ENCODE results near the gene USP34.

USP34 gene

GRCh38 chr2:61378281-61378680 lies 92.6 kb downstream of the USP34 start:
- Histone ChIP-seq H3K9me3 (ENCODE audit: control insufficient read depth in 2 of 2, low read length in 2 of 2) (no peaks in the 10 kb centered on the region), H3K4me1 (ENCODE audit: control insufficient read depth in 2 of 2, insufficient read depth in 2 of 2, low read length in 2 of 2) (no peaks in the 10 kb centered on the region), H3K27ac (ENCODE audit: low read depth in 2 of 2, low read length in 2 of 2) (no peak overlapping the region), H3K4me3 (ENCODE audit: low read length in 2 of 2) (no peak overlapping the region), H3K9ac (ENCODE audit: low read depth in 1 of 2, low read length in 2 of 2) (no peak overlapping the region), H3K36me3 (ENCODE audit: control insufficient read depth in 2 of 2, insufficient read depth in 2 of 2, low read length in 2 of 2) (peaks cover 33 to 38% of the 10 kb centered on the region in 2 donors), H3K27me3 (ENCODE audit: control insufficient read depth in 2 of 2, insufficient read depth in 2 of 2, low read length in 2 of 2) (no peaks in the 10 kb centered on the region)

GRCh38 chr2:61377046-61377445 lies 93.8 kb downstream of the USP34 start:
- no peaks in the 10 kb centered on the region for H3K27me3 ChIP-seq (ENCODE audit: control insufficient read depth in 2 of 2, insufficient read depth in 2 of 2, low read length in 2 of 2)
- peaks cover 31 to 38% of the 10 kb centered on the region in 2 donors for H3K36me3 ChIP-seq (ENCODE audit: control insufficient read depth in 2 of 2, insufficient read depth in 2 of 2, low read length in 2 of 2)

GRCh38 chr2:61376211-61376610 lies 94.7 kb downstream of the USP34 start:
- Histone ChIP-seq H3K9ac (ENCODE audit: low read depth in 1 of 2, low read length in 2 of 2) (no peak overlapping the region), H3K4me1 (ENCODE audit: control insufficient read depth in 2 of 2, insufficient read depth in 2 of 2, low read length in 2 of 2) (no peaks in the 10 kb centered on the region), H3K36me3 (ENCODE audit: control insufficient read depth in 2 of 2, insufficient read depth in 2 of 2, low read length in 2 of 2) (peaks cover 31 to 35% of the 10 kb centered on the region in 2 donors), H3K27me3 (ENCODE audit: control insufficient read depth in 2 of 2, insufficient read depth in 2 of 2, low read length in 2 of 2) (no peaks in the 10 kb centered on the region), H3K4me3 (ENCODE audit: low read length in 2 of 2) (no peak overlapping the region), H3K27ac (ENCODE audit: low read depth in 2 of 2, low read length in 2 of 2) (no peak overlapping the region), H3K9me3 (ENCODE audit: control insufficient read depth in 2 of 2, low read length in 2 of 2) (no peaks in the 10 kb centered on the region)

More at GRCh38 chr2:61377046-61377445, 93.8 kb downstream of the USP34 start:
- H3K27ac ChIP-seq (ENCODE audit: low read depth in 2 of 2, low read length in 2 of 2) = no peak overlapping the region
- no peaks in the 10 kb centered on the region for H3K4me1 ChIP-seq (ENCODE audit: control insufficient read depth in 2 of 2, insufficient read depth in 2 of 2, low read length in 2 of 2)
- no peak overlapping the region for H3K9ac ChIP-seq (ENCODE audit: low read depth in 1 of 2, low read length in 2 of 2)
- no peak overlapping the region for H3K4me3 ChIP-seq (ENCODE audit: low read length in 2 of 2)
- no peaks in the 10 kb centered on the region for H3K9me3 ChIP-seq (ENCODE audit: control insufficient read depth in 2 of 2, low read length in 2 of 2)

GRCh38 chr2:61371027-61371426 lies 99.9 kb downstream of the USP34 start:
- Histone ChIP-seq H3K4me1 (ENCODE audit: control insufficient read depth in 2 of 2, insufficient read depth in 2 of 2, low read length in 2 of 2) (no peaks in the 10 kb centered on the region), H3K9me3 (ENCODE audit: control insufficient read depth in 2 of 2, low read length in 2 of 2) (no peaks in the 10 kb centered on the region), H3K4me3 (ENCODE audit: low read length in 2 of 2) (no peak overlapping the region), H3K27me3 (ENCODE audit: control insufficient read depth in 2 of 2, insufficient read depth in 2 of 2, low read length in 2 of 2) (no peaks in the 10 kb centered on the region), H3K9ac (ENCODE audit: low read depth in 1 of 2, low read length in 2 of 2) (no peak overlapping the region), H3K27ac (ENCODE audit: low read depth in 2 of 2, low read length in 2 of 2) (no peak overlapping the region), H3K36me3 (ENCODE audit: control insufficient read depth in 2 of 2, insufficient read depth in 2 of 2, low read length in 2 of 2) (peaks cover 26 to 34% of the 10 kb centered on the region in 2 donors)

GRCh38 chr2:61368687-61369665 lies 101.9 kb downstream of the USP34 start:
- H3K27me3 ChIP-seq (ENCODE audit: control insufficient read depth in 2 of 2, insufficient read depth in 2 of 2, low read length in 2 of 2) = no peaks in the 10 kb centered on the region
- H3K27ac ChIP-seq (ENCODE audit: low read depth in 2 of 2, low read length in 2 of 2) = no peak overlapping the region
- no peak overlapping the region for H3K4me3 ChIP-seq (ENCODE audit: low read length in 2 of 2)
- H3K9me3 ChIP-seq (ENCODE audit: control insufficient read depth in 2 of 2, low read length in 2 of 2) = no peaks in the 10 kb centered on the region
- H3K9ac ChIP-seq (ENCODE audit: low read depth in 1 of 2, low read length in 2 of 2) = no peak overlapping the region
- H3K36me3 ChIP-seq (ENCODE audit: control insufficient read depth in 2 of 2, insufficient read depth in 2 of 2, low read length in 2 of 2) = peaks cover 23 to 27% of the 10 kb centered on the region in 2 donors
- no peaks in the 10 kb centered on the region for H3K4me1 ChIP-seq (ENCODE audit: control insufficient read depth in 2 of 2, insufficient read depth in 2 of 2, low read length in 2 of 2)

- Histone ChIP-seq H3K36me3 (ENCODE audit: control insufficient read depth in 2 of 2, insufficient read depth in 2 of 2, low read length in 2 of 2) (peaks cover 19 to 31% of the 10 kb centered on the region in 2 donors), H3K9me3 (ENCODE audit: control insufficient read depth in 2 of 2, low read length in 2 of 2) (no peaks in the 10 kb centered on the region), H3K4me3 (ENCODE audit: low read length in 2 of 2) (no peak overlapping the region), H3K9ac (ENCODE audit: low read depth in 1 of 2, low read length in 2 of 2) (no peak overlapping the region), H3K27ac (ENCODE audit: low read depth in 2 of 2, low read length in 2 of 2) (no peak overlapping the region), H3K4me1 (ENCODE audit: control insufficient read depth in 2 of 2, insufficient read depth in 2 of 2, low read length in 2 of 2) (no peaks in the 10 kb centered on the region), H3K27me3 (ENCODE audit: control insufficient read depth in 2 of 2, insufficient read depth in 2 of 2, low read length in 2 of 2) (no peaks in the 10 kb centered on the region)
Observed at GRCh38 chr2:61367177-61367576, 103.7 kb downstream of the USP34 start.

- Histone ChIP-seq H3K4me1 (ENCODE audit: control insufficient read depth in 2 of 2, insufficient read depth in 2 of 2, low read length in 2 of 2) (no peaks in the 10 kb centered on the region), H3K36me3 (ENCODE audit: control insufficient read depth in 2 of 2, insufficient read depth in 2 of 2, low read length in 2 of 2) (peaks cover 10 to 20% of the 10 kb centered on the region in 2 donors), H3K4me3 (ENCODE audit: low read length in 2 of 2) (no peak overlapping the region), H3K9me3 (ENCODE audit: control insufficient read depth in 2 of 2, low read length in 2 of 2) (no peaks in the 10 kb centered on the region), H3K9ac (ENCODE audit: low read depth in 1 of 2, low read length in 2 of 2) (no peak overlapping the region), H3K27ac (ENCODE audit: low read depth in 2 of 2, low read length in 2 of 2) (no peak overlapping the region), H3K27me3 (ENCODE audit: control insufficient read depth in 2 of 2, insufficient read depth in 2 of 2, low read length in 2 of 2) (no peaks in the 10 kb centered on the region)
Observed at GRCh38 chr2:61363580-61363979, 107.3 kb downstream of the USP34 start.

GRCh38 chr2:61362873-61363272 lies 108.0 kb downstream of the USP34 start:
- H3K4me1 ChIP-seq (ENCODE audit: control insufficient read depth in 2 of 2, insufficient read depth in 2 of 2, low read length in 2 of 2) = no peaks in the 10 kb centered on the region
- no peak overlapping the region for H3K27ac ChIP-seq (ENCODE audit: low read depth in 2 of 2, low read length in 2 of 2)
- H3K9ac ChIP-seq (ENCODE audit: low read depth in 1 of 2, low read length in 2 of 2) = no peak overlapping the region
- H3K4me3 ChIP-seq (ENCODE audit: low read length in 2 of 2) = no peak overlapping the region
- H3K27me3 ChIP-seq (ENCODE audit: control insufficient read depth in 2 of 2, insufficient read depth in 2 of 2, low read length in 2 of 2) = no peaks in the 10 kb centered on the region
- H3K36me3 ChIP-seq (ENCODE audit: control insufficient read depth in 2 of 2, insufficient read depth in 2 of 2, low read length in 2 of 2) = peaks cover 10 to 19% of the 10 kb centered on the region in 2 donors
- no peaks in the 10 kb centered on the region for H3K9me3 ChIP-seq (ENCODE audit: control insufficient read depth in 2 of 2, low read length in 2 of 2)

GRCh38 chr2:61361068-61361467 lies 109.8 kb downstream of the USP34 start:
- Histone ChIP-seq H3K36me3 (ENCODE audit: control insufficient read depth in 2 of 2, insufficient read depth in 2 of 2, low read length in 2 of 2) (peaks cover 2 to 8% of the 10 kb centered on the region in 2 donors), H3K9me3 (ENCODE audit: control insufficient read depth in 2 of 2, low read length in 2 of 2) (no peaks in the 10 kb centered on the region), H3K4me1 (ENCODE audit: control insufficient read depth in 2 of 2, insufficient read depth in 2 of 2, low read length in 2 of 2) (peaks cover 0 to 2% of the 10 kb centered on the region in 2 donors), H3K27me3 (ENCODE audit: control insufficient read depth in 2 of 2, insufficient read depth in 2 of 2, low read length in 2 of 2) (no peaks in the 10 kb centered on the region), H3K27ac (ENCODE audit: low read depth in 2 of 2, low read length in 2 of 2) (no peak overlapping the region), H3K9ac (ENCODE audit: low read depth in 1 of 2, low read length in 2 of 2) (no peak overlapping the region), H3K4me3 (ENCODE audit: low read length in 2 of 2) (no peak overlapping the region)

- H3K36me3 ChIP-seq (ENCODE audit: control insufficient read depth in 2 of 2, insufficient read depth in 2 of 2, low read length in 2 of 2) = peaks cover 11 to 15% of the 10 kb centered on the region in 2 donors
- no peaks in the 10 kb centered on the region for H3K27me3 ChIP-seq (ENCODE audit: control insufficient read depth in 2 of 2, insufficient read depth in 2 of 2, low read length in 2 of 2)
- H3K9ac ChIP-seq (ENCODE audit: low read depth in 1 of 2, low read length in 2 of 2) = no peak overlapping the region
- H3K4me3 ChIP-seq (ENCODE audit: low read length in 2 of 2) = no peak overlapping the region
- H3K4me1 ChIP-seq (ENCODE audit: control insufficient read depth in 2 of 2, insufficient read depth in 2 of 2, low read length in 2 of 2) = peaks cover 0 to 2% of the 10 kb centered on the region in 2 donors
- H3K27ac ChIP-seq (ENCODE audit: low read depth in 2 of 2, low read length in 2 of 2) = no peak overlapping the region
- H3K9me3 ChIP-seq (ENCODE audit: control insufficient read depth in 2 of 2, low read length in 2 of 2) = peaks cover 2% of the 10 kb centered on the region in 2 donors
Observed at GRCh38 chr2:61359058-61359457, 111.8 kb downstream of the USP34 start.
